Uterus (tissue), 4 donors: ENCODE results near the gene SYTL3. TPM values are rescaled to one million over a fixed set of nuclear protein-coding genes. Genes with fewer than 3 reads are reported as not detected.
A peak's percentile ranks its signal among the peaks of the same experiment; 100 is the strongest.

ENCODE experiments used
- DNase-seq, 2 donors: peaks; one replicate each; pipeline ENCODE4 v3.0.0-alpha.2; 2019 to 2020
- H3K27ac ChIP-seq, 2 donors: fragments of 200-600 bp; sonication (generic); 1 replicate in 1 of 2; 2 replicates in 1 of 2; pipeline ENCODE4 v1.5.1; 2016 to 2018
- H3K27me3 ChIP-seq, 2 donors: fragments of 200-600 bp; sonication (generic); one replicate each; pipeline ENCODE4 v1.5.1; 2018 to 2019; ENCODE audit warnings: control low read depth in 1 of 2
- H3K36me3 ChIP-seq, 2 donors: fragments of 200-600 bp; sonication (generic); one replicate each; pipeline ENCODE4 v1.5.1; 2019; ENCODE audit warnings: control low read depth in 1 of 2
- H3K4me1 ChIP-seq, 2 donors: fragments of 200-600 bp; sonication (generic); one replicate each; pipeline ENCODE4 v1.5.1; 2018 to 2019; ENCODE audit warnings: control low read depth in 1 of 2
- H3K4me3 ChIP-seq, 2 donors: fragments of 200-600 bp; sonication (generic); 1 replicate in 1 of 2; 2 replicates in 1 of 2; pipeline ENCODE4 v1.5.1; 2018 to 2019; ENCODE audit warnings: mild to moderate bottlenecking in 1 of 2
- H3K9me3 ChIP-seq, 2 donors: fragments of 200-600 bp; sonication (generic); one replicate each; pipeline ENCODE4 v1.5.1; 2019; ENCODE audit warnings: control low read depth in 1 of 2
- CTCF ChIP-seq, 4 experiments: fragments of 200-600 bp in 2 of 4; fragments of 450-650 bp in 2 of 4; sonication (generic) in 2 of 4; IDR thresholded peaks; one replicate each; pipeline ENCODE4 v1.5.1; 2016 to 2019; ENCODE audit warnings: antibody characterized with exemption in 4 of 4, mild to moderate bottlenecking in 2 of 4, moderate library complexity in 1 of 4
- POLR2A ChIP-seq, 2 donors: fragments of 450-650 bp; IDR thresholded peaks; one replicate each; pipeline ENCODE4 v1.6.1; 2016; ENCODE audit warnings: antibody characterized with exemption in 2 of 2, mild to moderate bottlenecking in 1 of 2, moderate library complexity in 1 of 2
- intact Hi-C: fragments of 100-400 bp; cut with DNase I; formaldehyde crosslinking; loops from one replicate; pipeline ENCODE4 v1.15.1; 2023; ENCODE audit warnings: low total_unique reads
- total RNA-seq, 4 donors: library from RNA; depleted of rRNA in 3 of 4; stranded (reverse); fragments of >200 nt in 3 of 4; gene quantifications; one replicate each; pipeline versions ENCODE4 v1.1.0 to v1.2.4, GENCODE V29; 2014 to 2023
- donor health status: DM: yes; HTN: yes; CAD: no.

SYTL3 gene
- total RNA-seq, 4 donors from 2014 or later: 0.51 to 12.4 (median 3.3) TPM

- Histone ChIP-seq H3K27ac (no peak overlapping the region), H3K27me3 (no peaks in the 10 kb centered on the region), H3K9me3 (no peaks in the 10 kb centered on the region), H3K4me1 (peaks cover 0 to 5% of the 10 kb centered on the region in 2 donors), H3K36me3 (no peaks in the 10 kb centered on the region), H3K4me3 (no peak overlapping the region)
- TF ChIP-seq CTCF (IDR thresholded peaks at IDR 0.05) (no peak), POLR2A (IDR thresholded peaks at IDR 0.05) (no peak)
- intact Hi-C loops: no loop called here
- no peak for DNase-seq
Measured at GRCh38 chr6:158636778-158637177, 13.1 kb upstream of the SYTL3 start.

- no peak overlapping the region for H3K4me3 ChIP-seq
- no peak for DNase-seq
- peaks cover 0 to 6% of the 10 kb centered on the region in 2 donors for H3K4me1 ChIP-seq
- H3K27me3 ChIP-seq: no peaks in the 10 kb centered on the region
- intact Hi-C loops: no loop called here
- no peaks in the 10 kb centered on the region for H3K36me3 ChIP-seq
- no peaks in the 10 kb centered on the region for H3K9me3 ChIP-seq
- peak overlapping the region in 1 of 2 donors; percentile 8 for H3K27ac ChIP-seq
- no peak for TF ChIP-seq CTCF (IDR thresholded peaks at IDR 0.05)
- no peak for TF ChIP-seq POLR2A (IDR thresholded peaks at IDR 0.05)
Measured at GRCh38 chr6:158638324-158638854, 11.5 kb upstream of the SYTL3 start.

- no peak overlapping the region for H3K4me3 ChIP-seq
- peak overlapping the region in 1 of 2 donors; percentile 8 for H3K27ac ChIP-seq
- no peaks in the 10 kb centered on the region for H3K9me3 ChIP-seq
- intact Hi-C loops: no loop called here
- no peaks in the 10 kb centered on the region for H3K27me3 ChIP-seq
- no peaks in the 10 kb centered on the region for H3K36me3 ChIP-seq
- H3K4me1 ChIP-seq: peaks cover 0 to 6% of the 10 kb centered on the region in 2 donors
- no peak for TF ChIP-seq CTCF (IDR thresholded peaks at IDR 0.05)
- TF ChIP-seq POLR2A (IDR thresholded peaks at IDR 0.05): no peak
- no peak for DNase-seq
Measured at GRCh38 chr6:158639056-158639455, 10.8 kb upstream of the SYTL3 start.

- Histone ChIP-seq H3K27me3 (no peaks in the 10 kb centered on the region), H3K36me3 (no peaks in the 10 kb centered on the region), H3K4me1 (peaks cover 0 to 6% of the 10 kb centered on the region in 2 donors), H3K4me3 (no peak overlapping the region), H3K9me3 (no peaks in the 10 kb centered on the region), H3K27ac (no peak overlapping the region)
- DNase-seq: no peak
- intact Hi-C loops: no loop called here
- TF ChIP-seq CTCF (IDR thresholded peaks at IDR 0.05) (no peak), POLR2A (IDR thresholded peaks at IDR 0.05) (no peak)
Measured at GRCh38 chr6:158640519-158640918, 9.3 kb upstream of the SYTL3 start.

- Histone ChIP-seq H3K9me3 (no peaks in the 10 kb centered on the region), H3K36me3 (no peaks in the 10 kb centered on the region), H3K27ac (peak overlapping the region; percentile 91 to 97), H3K4me1 (peaks cover 0 to 6% of the 10 kb centered on the region in 2 donors), H3K27me3 (no peaks in the 10 kb centered on the region), H3K4me3 (no peak overlapping the region)
- intact Hi-C loops: no loop called here
- TF ChIP-seq CTCF (IDR thresholded peaks at IDR 0.05): no peak
- TF ChIP-seq POLR2A (IDR thresholded peaks at IDR 0.05): no peak
- DNase-seq: peak in 1 of 2 donors; percentile 54
Measured at GRCh38 chr6:158642097-158642601, 7.7 kb upstream of the SYTL3 start.
